HEK293 (cell line): ENCODE results near the gene OR7E24.

Source experiments
- CTCF ChIA-PET: fragments of 350-600 bp; formaldehyde crosslinking; extraction: SDS; loops from one replicate; lab custom pipeline; 2021; ENCODE audit warnings: antibody characterized with exemption; lab: Yijun Ruan, JAX
- POLR2A ChIA-PET: fragments of 300-600 bp; formaldehyde crosslinking; extraction: SDS; loops from one replicate; lab custom pipeline; 2020; ENCODE audit warnings: antibody characterized with exemption, inconsistent platforms; lab: Yijun Ruan, JAX
- H3K27ac ChIP-seq: fragments of 200-500 bp; sonication (Bioruptor generic); 2 replicates; pipeline ENCODE4 v1.5.1; 2014; ENCODE audit warnings: low read depth, low read length, control low read depth, inconsistent platforms; ENCODE audit errors: extremely low read depth
- H3K36me3 ChIP-seq, 2 experiments: fragments of 200-500 bp in 1 of 2; sonication (Bioruptor generic) in 1 of 2; 1 replicate in 1 of 2; 2 replicates in 1 of 2; pipeline ENCODE4 v1.5.1; 2014 to 2017; ENCODE audit warnings: inconsistent platforms in 2 of 2, low read length in 2 of 2; ENCODE audit not compliant: control insufficient read depth in 2 of 2, insufficient read depth in 1 of 2
- H3K4me1 ChIP-seq: fragments of 200-500 bp; sonication (Bioruptor generic); 2 replicates; pipeline ENCODE4 v1.5.1; 2014; ENCODE audit warnings: mild to moderate bottlenecking, low read length, inconsistent platforms; ENCODE audit not compliant: control insufficient read depth, insufficient read depth
- H3K4me3 ChIP-seq: 2 replicates; pipeline ENCODE4 v1.5.1; 2011; ENCODE audit warnings: low read depth, mild to moderate bottlenecking, control low read depth, low read length, moderate library complexity
- H3K9me3 ChIP-seq: fragments of 200-500 bp; sonication (Bioruptor generic); 2 replicates; pipeline ENCODE4 v1.5.1; 2014; ENCODE audit warnings: low read depth, low read length, inconsistent platforms; ENCODE audit not compliant: control insufficient read depth, insufficient read depth
- BCL11B ChIP-seq: fragments of 450-650 bp; formaldehyde crosslinking; IDR thresholded peaks from 2 replicates; pipeline ENCODE4 v1.5.1; 2016; ENCODE audit warnings: low read depth, missing biosample characterization, missing genetic modification characterization
- GLIS2 ChIP-seq: fragments of 450-650 bp; formaldehyde crosslinking; IDR thresholded peaks from 2 replicates; pipeline ENCODE4 v1.5.1; 2016; ENCODE audit warnings: missing biosample characterization, missing genetic modification characterization
- KLF1 ChIP-seq: fragments of 450-650 bp; formaldehyde crosslinking; IDR thresholded peaks from 2 replicates; pipeline ENCODE4 v1.5.1; 2016; ENCODE audit warnings: missing biosample characterization, missing genetic modification characterization
- ZNF544 ChIP-seq: fragments of 450-650 bp; formaldehyde crosslinking; IDR thresholded peaks from 2 replicates; pipeline ENCODE4 v1.5.0; 2017; ENCODE audit warnings: missing biosample characterization, missing genetic modification characterization

OR7E24 gene

GRCh38 chr19:9296336-9296735 lies 45.6 kb downstream of the OR7E24 start:
- POLR2A ChIA-PET, result no interaction called here
- peaks cover 7 to 44% of the 10 kb centered on the region in 2 experiments; a peak in 1 of 3 replicates for H3K36me3 ChIP-seq
- H3K4me3 ChIP-seq, result no peak overlapping the region

More at GRCh38 chr19:9296336-9296735, 45.6 kb downstream of the OR7E24 start:
- TF ChIP-seq KLF1 (tag by site-specific recombination) (no peak), BCL11B (tag by site-specific recombination) (no peak), ZNF544 (tag by site-specific recombination) (no peak), GLIS2 (tag by site-specific recombination) (no peak)
- no peaks in the 10 kb centered on the region for H3K4me1 ChIP-seq
- peaks cover 2% of the 10 kb centered on the region; the same call in 1 of the 2 replicates for H3K9me3 ChIP-seq
- no peak overlapping the region for H3K27ac ChIP-seq
- CTCF ChIA-PET, result interaction anchor here (1.1 kb wide), 1 partner anchor 14 kb away, joined by 6 read pairs; no protein-coding TSS in a partner anchor
